Subcutaneous preadipocyte (primary cell): ENCODE measurements around the gene SV2B. TPM values are rescaled to one million over a fixed set of nuclear protein-coding genes. Genes with fewer than 3 reads are reported as not detected.

ENCODE experiments used
- total RNA-seq: library from RNA; depleted of rRNA; stranded (reverse); fragments of >200 nt; gene quantifications from 2 replicates; pipeline ENCODE4 v1.2.3, GENCODE V29; 2012

The SV2B gene
- total RNA-seq = not detected in 2 replicates

GRCh38 chr15:91099995-91100813 lies at the start of gene SV2B:
TSS of gene SV2B (plus strand) at chr15:91100257. CDS start at chr15:91226264, 126,007 bp downstream.

Other genes starting within 250 kb of the SV2B start
- 30.1 and 50.8 TPM in 2 replicates for gene FURIN, start 231.7 kb upstream of the SV2B start, total RNA-seq
- 15.4 and 25.7 TPM in 2 replicates for gene FES, start 215.8 kb upstream of the SV2B start, total RNA-seq
- 6.2 and 11.3 TPM in 2 replicates for gene MAN2A2, start 197.0 kb upstream of the SV2B start, total RNA-seq
- 15.8 and 20.3 TPM in 2 replicates for gene HDDC3, start 167.7 kb upstream of the SV2B start, total RNA-seq
- 59.2 and 61.6 TPM in 2 replicates for gene UNC45A, start 165.0 kb upstream of the SV2B start, total RNA-seq
- 13.6 and 16.6 TPM in 2 replicates for gene RCCD1, start 145.4 kb upstream of the SV2B start, total RNA-seq
- 87.8 and 159 TPM in 2 replicates for gene PRC1, start 105.7 kb upstream of the SV2B start, total RNA-seq
- gene VPS33B, start 77.7 kb upstream of the SV2B start, total RNA-seq = 8.8 and 9.6 TPM in 2 replicates